Trophoblast cell (in vitro differentiated cells and primary cell): Measurements from ENCODE around the gene BLOC1S6.

ENCODE experiments used
- DNase-seq, 2 donors: peaks; one replicate each; pipeline ENCODE4 v3.0.0-alpha.2; 2016
- H2AFZ ChIP-seq: 2 replicates; pipeline ENCODE4 v1.6.1; 2013; ENCODE audit warnings: low read length, moderate library complexity, mild to moderate bottlenecking; ENCODE audit not compliant: insufficient read depth, poor library complexity
- H2AK5ac ChIP-seq: 2 replicates; pipeline ENCODE4 v1.6.1; 2013; ENCODE audit warnings: mild to moderate bottlenecking, low read length
- H2BK120ac ChIP-seq: 2 replicates; pipeline ENCODE4 v1.6.1; 2013; ENCODE audit warnings: low read length, mild to moderate bottlenecking, moderate library complexity; ENCODE audit not compliant: insufficient read depth, poor library complexity
- H2BK12ac ChIP-seq: 2 replicates; pipeline ENCODE4 v1.6.1; 2013; ENCODE audit warnings: mild to moderate bottlenecking, low read length, moderate library complexity
- H2BK5ac ChIP-seq: 2 replicates; pipeline ENCODE4 v1.6.1; 2013; ENCODE audit warnings: low read length, low read depth, moderate library complexity, mild to moderate bottlenecking; ENCODE audit not compliant: poor library complexity
- H3K14ac ChIP-seq: 2 replicates; pipeline ENCODE4 v1.6.1; 2013; ENCODE audit warnings: mild to moderate bottlenecking, low read length
- H3K18ac ChIP-seq: 2 replicates; pipeline ENCODE4 v1.6.1; 2013; ENCODE audit warnings: mild to moderate bottlenecking, low read length
- H3K23ac ChIP-seq: 2 replicates; pipeline ENCODE4 v1.6.1; 2013; ENCODE audit warnings: low read length
- H3K27ac ChIP-seq: 2 replicates; pipeline ENCODE4 v1.5.1; 2013; ENCODE audit warnings: low read depth, mild to moderate bottlenecking, inconsistent platforms, low read length, moderate library complexity
- H3K27me3 ChIP-seq: 2 replicates; pipeline ENCODE4 v1.6.1; 2013; ENCODE audit warnings: inconsistent platforms, mild to moderate bottlenecking, low read length, moderate library complexity; ENCODE audit not compliant: insufficient read depth
- H3K36me3 ChIP-seq, 2 experiments: 1 replicate in 1 of 2; 2 replicates in 1 of 2; pipeline ENCODE4 v1.6.1; 2013; ENCODE audit warnings: low read length in 2 of 2, mild to moderate bottlenecking in 2 of 2, moderate library complexity in 1 of 2; ENCODE audit not compliant: insufficient read depth in 2 of 2, control insufficient read depth in 1 of 2
- H3K4ac ChIP-seq: 2 replicates; pipeline ENCODE4 v1.6.1; 2013; ENCODE audit warnings: low read depth, mild to moderate bottlenecking, low read length, moderate library complexity
- H3K4me1 ChIP-seq, 2 experiments: 1 replicate in 1 of 2; 2 replicates in 1 of 2; pipeline ENCODE4 v1.6.1; 2013; ENCODE audit warnings: low read length in 2 of 2, mild to moderate bottlenecking in 2 of 2, moderate library complexity in 1 of 2; ENCODE audit not compliant: insufficient read depth in 2 of 2, control insufficient read depth in 1 of 2
- H3K4me2 ChIP-seq: 2 replicates; pipeline ENCODE4 v1.6.1; 2013; ENCODE audit warnings: inconsistent platforms, mild to moderate bottlenecking, low read length, moderate library complexity
- H3K4me3 ChIP-seq: 2 replicates; pipeline ENCODE4 v1.5.1; 2013; ENCODE audit warnings: mild to moderate bottlenecking, low read depth, low read length, inconsistent platforms
- H3K79me1 ChIP-seq: one replicate; pipeline ENCODE4 v1.6.1; 2013; ENCODE audit warnings: low read length
- H3K79me2 ChIP-seq: 2 replicates; pipeline ENCODE4 v1.6.1; 2013; ENCODE audit warnings: low read length, mild to moderate bottlenecking; ENCODE audit not compliant: control insufficient read depth, insufficient read depth, poor library complexity
- H3K9ac ChIP-seq: 2 replicates; pipeline ENCODE4 v1.6.1; 2013; ENCODE audit warnings: mild to moderate bottlenecking, low read length
- H3K9me3 ChIP-seq: 2 replicates; pipeline ENCODE4 v1.6.1; 2013; ENCODE audit warnings: low read depth, mild to moderate bottlenecking, control low read depth, inconsistent platforms, low read length; ENCODE audit not compliant: insufficient read depth
- H4K12ac ChIP-seq: 2 replicates; pipeline ENCODE4 v1.6.1; 2013; ENCODE audit warnings: low read depth, mild to moderate bottlenecking, low read length, moderate library complexity
- H4K8ac ChIP-seq: 2 replicates; pipeline ENCODE4 v1.6.1; 2013; ENCODE audit warnings: low read depth, mild to moderate bottlenecking, low read length, moderate library complexity
- H4K91ac ChIP-seq: one replicate; pipeline ENCODE4 v1.6.1; 2013; ENCODE audit warnings: low read depth, mild to moderate bottlenecking, low read length, moderate library complexity
- WGBS: extraction: QIAGEN DNeasy Blood & Tissue Kit; methylation state at CpG from one replicate; pipeline ENCODE4 v1.1.7; 2013; ENCODE audit warnings: missing lambda C conversion rate; ENCODE audit not compliant: insufficient read length, insufficient coverage; ENCODE audit errors: extremely low coverage; 5-methylcytosine and 5-hydroxymethylcytosine counted together

BLOC1S6 gene

DNA sequence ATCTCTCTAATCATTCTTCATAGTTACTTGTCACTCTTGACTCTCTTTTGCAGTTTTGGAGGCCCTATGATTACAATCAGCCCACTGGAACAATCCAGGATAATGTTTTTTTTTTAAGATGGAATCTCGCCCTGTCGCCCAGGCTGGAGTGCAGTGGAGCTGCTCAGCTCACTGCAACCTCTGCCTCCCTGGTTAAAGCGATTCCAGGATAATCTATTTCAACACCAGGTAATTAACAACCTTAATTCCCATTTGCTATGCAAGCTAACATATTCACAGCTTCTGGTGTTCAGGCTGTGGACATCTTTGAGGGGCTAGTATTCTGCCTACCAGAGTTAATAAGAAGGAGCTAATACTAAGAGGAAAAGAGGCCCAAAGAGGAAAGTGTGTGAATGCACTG is 1.1 kb upstream of the BLOC1S6 start:
- H2BK120ac ChIP-seq: no peak overlapping the region
- H2AK5ac ChIP-seq: no peak overlapping the region
- no peaks in the 10 kb centered on the region for H3K27me3 ChIP-seq
- H3K4me2 ChIP-seq: peak overlapping the region; percentile 90
- no peak overlapping the region for H3K23ac ChIP-seq
- no peak overlapping the region for H2BK12ac ChIP-seq
- H4K12ac ChIP-seq: no peak overlapping the region
- H3K18ac ChIP-seq: no peak overlapping the region
- no CpG with 5 or more reads among the region's 3 CpGs for WGBS
- H3K4me3 ChIP-seq: no peak overlapping the region
- no peaks in the 10 kb centered on the region for H3K36me3 ChIP-seq
- H2BK5ac ChIP-seq: no peak overlapping the region
- no peak overlapping the region for H2AFZ ChIP-seq
- H3K9ac ChIP-seq: peak overlapping the region; percentile 85
- H3K27ac ChIP-seq: peak overlapping the region; percentile 18
- H3K14ac ChIP-seq: no peak overlapping the region
- peaks cover 9% of the 10 kb centered on the region for H3K79me2 ChIP-seq
- H3K79me1 ChIP-seq: peaks cover 12% of the 10 kb centered on the region
- peak; percentile 1 to 19 for DNase-seq
- H4K91ac ChIP-seq: no peak overlapping the region
- H3K9me3 ChIP-seq: no peaks in the 10 kb centered on the region
- H4K8ac ChIP-seq: no peak overlapping the region
- peaks cover 0 to 10% of the 10 kb centered on the region in 2 experiments for H3K4me1 ChIP-seq
- H3K4ac ChIP-seq: no peak overlapping the region

DNA sequence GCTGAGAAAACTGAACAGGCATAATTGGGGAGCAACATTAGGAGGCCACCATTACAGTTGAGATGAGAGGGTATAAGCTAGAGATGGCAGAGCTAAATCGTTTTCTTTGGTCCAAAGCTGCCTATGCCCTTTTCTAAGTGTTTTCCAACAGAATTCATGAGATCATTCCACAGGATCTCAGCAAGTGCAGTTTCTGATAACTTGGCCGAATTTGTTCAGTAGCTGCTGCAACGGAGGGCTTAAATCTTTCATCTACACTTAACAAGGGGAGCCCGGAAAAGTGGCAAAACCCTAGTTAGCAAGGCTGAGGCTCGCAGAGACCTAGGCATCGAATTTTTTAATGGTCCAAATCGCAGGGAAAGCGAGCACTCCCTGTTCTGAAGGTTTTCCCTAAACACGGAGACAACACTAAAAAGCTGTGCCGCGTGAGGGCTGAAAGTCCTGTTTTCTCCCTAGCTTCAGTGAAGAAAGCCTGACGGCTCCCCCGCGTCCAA is 531 bp upstream of the BLOC1S6 start:
- H3K4me3 ChIP-seq: peak overlapping the region; percentile 91
- H3K4me2 ChIP-seq: peak overlapping the region; percentile 90
- peak overlapping the region; percentile 90 for H4K91ac ChIP-seq
- peaks cover 12% of the 10 kb centered on the region for H3K79me1 ChIP-seq
- H3K23ac ChIP-seq: no peak overlapping the region
- peak overlapping the region; percentile 84 for H2BK5ac ChIP-seq
- H3K9me3 ChIP-seq: no peaks in the 10 kb centered on the region
- H3K14ac ChIP-seq: peak overlapping the region; percentile 89
- H4K8ac ChIP-seq: peak overlapping the region; percentile 92
- H3K36me3 ChIP-seq: no peaks in the 10 kb centered on the region
- H3K4me1 ChIP-seq: peaks cover 0 to 10% of the 10 kb centered on the region in 2 experiments
- H2BK12ac ChIP-seq: no peak overlapping the region
- H3K27ac ChIP-seq: peak overlapping the region; percentile 95
- H2BK120ac ChIP-seq: peak overlapping the region; percentile 78
- WGBS: no CpG with 5 or more reads among the region's 14 CpGs
- no peak for DNase-seq
- H3K18ac ChIP-seq: peak overlapping the region; percentile 89
- H3K27me3 ChIP-seq: no peaks in the 10 kb centered on the region
- peak overlapping the region; percentile 80 for H2AFZ ChIP-seq
- H3K9ac ChIP-seq: peak overlapping the region; percentile 85
- no peak overlapping the region for H2AK5ac ChIP-seq
- H3K79me2 ChIP-seq: peaks cover 9% of the 10 kb centered on the region
- peak overlapping the region; percentile 75 for H4K12ac ChIP-seq
- H3K4ac ChIP-seq: peak overlapping the region; percentile 71

GRCh38 chr15:45587863-45588170 is 638 bp downstream of the BLOC1S6 start:
- Histone ChIP-seq H3K79me2 (peaks cover 9% of the 10 kb centered on the region), H3K4me3 (peak overlapping the region; percentile 91), H2AFZ (peak overlapping the region; percentile 80), H3K18ac (no peak overlapping the region), H4K8ac (peak overlapping the region; percentile 92), H3K9me3 (no peaks in the 10 kb centered on the region), H3K36me3 (peaks cover 2% of the 10 kb centered on the region in 2 experiments), H3K9ac (peak overlapping the region; percentile 88), H2BK120ac (no peak overlapping the region), H4K91ac (no peak overlapping the region), H3K27me3 (no peaks in the 10 kb centered on the region), H3K4ac (peak overlapping the region; percentile 44), H3K27ac (no peak overlapping the region), H3K23ac (no peak overlapping the region), H2BK12ac (no peak overlapping the region), H4K12ac (peak overlapping the region; percentile 75), H3K14ac (no peak overlapping the region), H3K4me2 (peak overlapping the region; percentile 90), H3K79me1 (peaks cover 12% of the 10 kb centered on the region), H2BK5ac (no peak overlapping the region), H2AK5ac (no peak overlapping the region), H3K4me1 (peaks cover 0 to 10% of the 10 kb centered on the region in 2 experiments)
- DNase-seq: no peak
- WGBS: no CpG with 5 or more reads among the region's 4 CpGs

DNA sequence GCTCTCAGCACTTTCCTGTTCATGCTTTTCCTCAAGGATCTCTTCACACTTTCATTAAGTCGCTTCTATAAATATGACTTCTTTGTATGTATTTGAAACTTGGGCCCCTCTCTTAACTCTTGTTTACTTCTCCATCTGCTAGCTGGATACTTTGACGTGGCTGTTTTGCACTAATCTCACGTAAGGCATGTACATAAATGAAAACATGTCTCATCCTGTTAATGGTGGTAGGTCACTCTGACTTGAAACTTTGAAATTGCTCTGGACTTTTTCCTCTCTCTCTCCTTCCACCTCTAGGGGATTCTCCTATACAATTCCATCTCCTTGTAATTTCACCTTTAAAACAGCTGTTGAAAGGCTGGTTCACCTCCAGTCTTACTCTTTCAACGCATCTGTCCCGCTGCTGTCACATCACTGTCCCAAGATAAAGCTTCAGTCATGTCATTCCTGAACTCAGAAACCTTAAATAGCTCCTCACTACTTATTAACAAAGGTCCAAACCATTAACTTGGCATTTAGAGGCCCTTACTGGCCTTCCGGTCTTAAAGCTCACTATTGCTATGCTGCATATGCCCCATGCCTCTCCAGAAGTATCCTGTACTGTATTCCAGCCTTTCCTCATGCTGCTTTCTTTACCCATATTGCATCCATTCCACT is 1.2 kb downstream of the BLOC1S6 start:
- H4K8ac ChIP-seq: no peak overlapping the region
- H2BK12ac ChIP-seq: no peak overlapping the region
- no peak overlapping the region for H2AFZ ChIP-seq
- no peak overlapping the region for H2BK120ac ChIP-seq
- H3K27ac ChIP-seq: no peak overlapping the region
- no CpG with 5 or more reads among the region's 6 CpGs for WGBS
- no peak overlapping the region for H4K12ac ChIP-seq
- peaks cover 2% of the 10 kb centered on the region in 2 experiments for H3K36me3 ChIP-seq
- H3K27me3 ChIP-seq: no peaks in the 10 kb centered on the region
- H3K14ac ChIP-seq: no peak overlapping the region
- no peak overlapping the region for H3K9ac ChIP-seq
- peaks cover 12% of the 10 kb centered on the region for H3K79me1 ChIP-seq
- H3K4me2 ChIP-seq: peak overlapping the region; percentile 90
- no peak overlapping the region for H3K4me3 ChIP-seq
- H3K4me1 ChIP-seq: peaks cover 0 to 10% of the 10 kb centered on the region in 2 experiments
- H2AK5ac ChIP-seq: no peak overlapping the region
- no peak overlapping the region for H2BK5ac ChIP-seq
- H3K79me2 ChIP-seq: peaks cover 9% of the 10 kb centered on the region
- no peak overlapping the region for H3K23ac ChIP-seq
- H4K91ac ChIP-seq: no peak overlapping the region
- H3K18ac ChIP-seq: no peak overlapping the region
- H3K4ac ChIP-seq: peak overlapping the region; percentile 59
- DNase-seq: no peak
- no peaks in the 10 kb centered on the region for H3K9me3 ChIP-seq
